Stimulated activated CD4-positive, alpha-beta T cell treated with anti-CD3 and anti-CD28 coated beads, Interleukin-2, amount 100 ng/mL, for 4 hours (primary cell): ENCODE data around the gene BRD7.

ENCODE experiments used
- DNase-seq: peaks from one replicate; pipeline ENCODE4 v3.0.0-alpha.2; 2020; ENCODE audit warnings: low read depth

The BRD7 gene

DNA sequence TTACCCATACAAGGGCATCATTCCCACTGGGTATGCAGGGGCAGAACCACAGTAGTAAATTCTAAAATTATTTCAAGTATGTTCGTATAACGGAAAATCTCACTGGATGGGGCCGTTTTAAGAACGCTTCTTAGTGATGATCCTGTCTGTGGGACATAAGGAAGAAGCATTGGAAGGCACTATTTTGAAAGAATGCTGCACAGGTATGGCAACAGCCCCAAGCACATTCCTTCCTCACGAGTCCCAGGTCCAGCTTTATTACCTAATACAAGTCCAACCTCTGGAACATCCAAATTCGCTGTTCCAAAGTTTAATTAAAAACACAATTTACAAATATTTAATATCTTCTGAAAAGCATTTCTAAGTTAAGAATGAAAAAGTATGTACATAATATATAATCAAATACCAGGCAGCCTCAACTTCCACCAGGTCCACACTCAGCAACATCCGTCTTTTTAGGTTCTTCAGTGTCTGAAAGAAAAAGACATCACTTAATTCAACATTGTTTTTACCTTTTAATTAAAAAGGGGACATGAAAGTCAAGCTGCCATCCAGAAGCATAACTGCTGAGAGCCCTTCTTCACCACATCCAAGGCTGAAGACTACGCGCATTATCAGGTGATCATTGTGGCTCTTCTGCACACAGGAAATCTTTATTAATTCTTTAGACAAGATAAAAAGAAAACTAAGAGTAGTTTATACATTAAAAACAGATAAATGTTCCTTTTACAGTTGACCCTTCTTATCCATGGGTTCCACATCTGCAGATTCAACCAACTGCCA, 49.8 kb downstream of the BRD7 start:
- no peak for DNase-seq

DNA sequence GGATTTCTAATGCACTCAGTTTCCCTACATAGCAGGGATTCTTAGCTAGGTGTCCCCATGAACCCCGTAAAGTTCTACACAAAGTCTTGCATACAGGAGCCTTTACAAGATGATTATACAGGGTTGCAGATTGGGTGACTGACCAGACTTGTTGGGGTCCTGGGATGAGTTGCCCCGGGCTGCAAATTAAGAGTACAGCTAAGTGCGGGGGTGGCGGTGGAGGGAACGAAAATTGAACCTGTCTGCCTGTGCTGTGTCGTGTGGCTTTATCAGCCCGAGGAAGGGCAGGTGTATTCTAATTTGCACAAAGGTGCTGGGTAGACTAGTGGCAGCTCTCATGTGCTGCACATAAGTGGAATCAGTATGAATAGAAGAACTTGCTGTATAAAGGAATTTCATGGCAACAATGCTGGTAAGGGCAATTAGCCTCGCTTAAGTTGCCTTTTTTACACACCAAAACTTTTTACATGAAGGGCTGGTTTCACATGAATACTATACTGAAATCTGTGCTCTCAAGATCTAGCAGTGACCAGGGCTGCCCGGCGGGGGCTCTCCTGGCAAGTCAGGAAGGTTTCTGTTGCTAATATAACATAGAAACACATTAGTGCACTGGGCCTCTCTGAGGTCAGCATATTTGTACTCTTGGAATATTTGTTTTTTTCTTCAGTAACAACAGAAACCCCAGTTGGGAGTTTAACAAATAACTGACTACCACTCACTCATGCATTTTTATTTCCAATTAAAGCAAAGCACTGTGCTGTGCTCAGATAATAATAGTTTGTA, 51.7 kb downstream of the BRD7 start:
- DNase-seq = no peak

DNA sequence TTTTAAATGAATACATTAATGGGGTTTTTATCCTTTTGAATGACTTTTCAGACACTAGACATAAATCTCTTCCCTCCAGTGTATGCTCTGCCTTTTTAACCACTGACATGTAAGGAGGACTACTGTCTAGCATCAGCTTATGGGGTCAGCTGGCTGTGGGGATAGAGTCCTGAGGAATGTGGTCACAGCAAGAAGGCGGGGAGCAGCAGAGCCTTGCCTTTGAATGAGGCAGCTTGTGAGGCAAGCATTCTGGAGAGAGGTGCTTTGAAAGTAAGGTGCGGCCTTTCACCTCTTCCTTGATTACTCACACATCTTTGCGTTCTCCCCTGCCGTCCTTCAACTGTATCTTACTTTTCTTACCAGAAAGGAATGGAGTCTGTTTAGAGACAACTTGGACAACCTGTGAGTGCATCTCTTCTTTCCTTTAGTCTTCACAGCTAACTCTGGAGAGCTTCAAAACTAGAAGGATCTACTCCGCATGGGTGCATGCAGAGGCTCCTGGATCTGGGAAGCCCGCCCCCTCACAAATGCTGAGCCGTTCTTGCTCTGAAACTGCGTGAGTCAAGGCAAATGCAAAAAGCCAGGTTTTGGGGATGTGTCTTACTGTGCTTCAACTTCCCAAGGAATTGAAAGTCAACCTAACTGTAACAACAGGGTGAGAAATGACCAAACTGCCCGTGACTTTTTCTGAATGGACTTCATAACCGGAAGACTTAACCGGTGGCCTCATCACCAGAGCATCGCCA, 52.5 kb downstream of the BRD7 start:
- DNase-seq = no peak

DNA sequence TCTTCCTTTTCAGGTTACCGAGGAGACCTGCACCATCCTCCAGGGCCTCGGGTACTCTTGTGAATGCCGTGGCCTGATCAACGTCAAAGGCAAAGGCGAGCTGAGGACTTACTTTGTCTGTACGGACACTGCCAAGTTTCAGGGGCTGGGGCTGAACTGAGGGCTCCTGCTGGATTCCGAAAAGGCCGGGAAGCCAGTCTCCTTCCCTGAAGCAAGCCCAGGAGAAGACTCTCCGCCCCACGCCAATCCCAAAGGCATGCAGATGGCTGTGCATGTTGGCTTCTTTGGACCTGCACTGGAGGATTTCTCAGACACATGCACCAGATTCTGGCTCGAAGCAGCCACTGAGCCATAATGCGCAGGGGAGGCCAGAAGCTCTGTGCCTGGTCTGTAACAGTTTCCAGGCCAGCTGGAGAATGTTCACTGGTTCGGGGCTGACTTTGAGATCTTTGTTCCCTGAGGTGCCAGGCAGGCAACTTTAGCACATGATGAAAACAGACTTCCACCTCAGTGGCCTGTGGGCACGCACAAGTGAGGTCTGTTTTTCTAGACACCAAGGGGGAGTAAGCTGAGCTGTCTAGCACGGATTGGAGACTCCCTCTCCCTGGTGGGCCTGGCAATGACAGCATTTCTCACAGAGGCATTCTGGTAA, 53.3 kb downstream of the BRD7 start:
- DNase-seq = no peak

- no peak for DNase-seq
Measured at GRCh38 chr16:50314665-50315064, 54.1 kb downstream of the BRD7 start.

DNA sequence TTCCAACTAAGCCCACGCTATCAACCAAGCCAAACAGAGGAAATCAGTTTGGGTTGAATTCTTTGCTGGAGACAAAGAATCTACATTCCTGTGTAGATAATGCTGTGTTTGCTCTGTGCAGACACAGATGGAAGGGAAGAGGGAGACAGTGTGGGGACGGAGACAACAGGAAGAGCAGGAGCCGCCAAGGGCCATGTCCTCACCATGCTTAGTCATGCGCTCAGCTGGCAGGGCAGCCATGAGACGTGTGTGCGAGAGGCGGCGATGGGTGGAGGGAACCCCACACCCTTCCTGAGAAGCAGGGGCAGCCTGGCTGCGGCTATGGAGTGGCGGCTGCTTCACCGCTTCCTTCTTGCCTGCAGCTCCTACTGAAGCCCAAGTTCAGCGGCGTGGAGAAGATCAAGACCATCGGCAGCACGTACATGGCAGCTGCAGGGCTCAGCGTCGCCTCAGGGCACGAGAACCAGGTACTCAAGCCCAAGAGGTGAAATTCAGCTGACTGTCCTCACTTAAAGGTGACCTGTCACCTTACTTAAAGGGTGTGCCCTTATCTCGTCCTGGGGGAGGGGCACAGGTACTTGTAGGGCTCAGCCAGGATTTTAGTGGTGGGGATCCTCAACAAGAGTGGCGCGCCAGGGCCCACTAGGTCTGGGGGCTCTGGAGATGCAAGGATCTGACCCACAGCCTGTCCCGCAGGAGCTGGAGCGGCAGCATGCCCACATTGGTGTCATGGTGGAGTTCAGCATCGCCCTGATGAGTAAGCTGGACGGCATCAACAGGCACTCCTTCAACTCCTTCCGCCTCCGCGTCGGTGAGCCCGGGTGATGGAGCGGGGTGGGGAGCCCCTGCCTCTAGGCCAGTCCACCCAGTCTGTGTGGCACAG, 55.0 kb downstream of the BRD7 start:
- DNase-seq = peak; percentile 31

GRCh38 chr16:50311891-50312501, 56.8 kb downstream of the BRD7 start:
- no peak for DNase-seq

- DNase-seq = no peak
Measured at GRCh38 chr16:50311134-50311528, 57.7 kb downstream of the BRD7 start.

- no peak for DNase-seq
Measured at GRCh38 chr16:50310308-50311133, 58.3 kb downstream of the BRD7 start.

DNA sequence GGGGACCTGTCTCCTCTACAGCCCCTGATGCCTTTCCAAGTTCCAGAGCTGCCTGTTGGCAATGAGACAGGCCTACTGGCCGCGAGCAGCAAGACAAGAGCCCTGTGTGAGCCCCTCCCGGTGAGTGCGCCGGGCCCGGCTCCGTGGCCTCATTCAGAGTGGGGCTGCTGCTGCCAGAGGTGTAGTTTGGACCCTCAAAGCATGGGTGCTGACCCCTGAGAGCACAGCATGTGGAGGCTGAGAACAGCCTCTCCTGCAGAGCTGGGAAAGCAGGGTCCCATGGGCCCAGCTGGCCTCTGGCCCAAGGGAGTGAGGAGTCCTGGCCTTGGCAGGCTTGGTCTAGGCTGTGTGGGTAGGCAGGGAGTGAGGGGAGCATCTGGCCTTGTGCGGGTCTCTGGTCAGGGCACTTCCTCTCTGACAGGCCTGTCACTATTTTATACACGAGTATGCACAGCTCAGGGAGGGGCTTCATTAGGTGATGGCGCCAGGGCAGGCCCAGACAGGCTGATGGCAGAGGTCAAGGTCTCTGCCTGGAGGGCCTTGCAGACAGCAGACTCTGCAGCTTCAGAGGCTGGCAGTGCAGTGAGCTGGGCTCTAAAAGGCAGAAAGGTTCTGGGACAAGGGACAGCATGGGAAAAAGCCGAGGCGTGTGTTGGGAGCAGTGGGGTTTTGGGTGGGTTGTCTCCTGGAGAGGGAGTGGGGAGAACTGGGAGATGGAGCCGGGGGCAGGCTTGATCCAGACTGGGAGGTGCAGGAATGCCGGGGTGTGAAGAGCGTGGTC, 59.1 kb downstream of the BRD7 start:
- no peak for DNase-seq

DNA sequence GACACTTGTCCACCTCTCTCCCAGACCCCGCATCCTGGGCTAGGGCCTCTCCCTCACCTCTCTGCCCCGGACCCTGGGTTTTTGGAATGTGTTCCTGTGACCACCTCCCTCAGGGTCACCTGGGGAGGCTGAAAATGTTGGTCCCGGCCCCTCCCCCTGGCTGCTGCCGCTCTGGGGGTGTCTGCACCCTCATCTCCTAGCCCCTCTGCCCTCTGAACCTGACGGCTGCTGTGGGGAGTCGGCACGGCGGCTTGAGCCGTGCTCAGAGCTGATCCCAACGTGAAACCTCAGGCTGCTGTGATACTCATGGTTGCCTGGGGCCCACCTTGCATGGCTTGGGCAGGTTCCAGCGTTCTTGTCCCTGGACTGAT, 59.6 kb downstream of the BRD7 start:
- no peak for DNase-seq

DNA sequence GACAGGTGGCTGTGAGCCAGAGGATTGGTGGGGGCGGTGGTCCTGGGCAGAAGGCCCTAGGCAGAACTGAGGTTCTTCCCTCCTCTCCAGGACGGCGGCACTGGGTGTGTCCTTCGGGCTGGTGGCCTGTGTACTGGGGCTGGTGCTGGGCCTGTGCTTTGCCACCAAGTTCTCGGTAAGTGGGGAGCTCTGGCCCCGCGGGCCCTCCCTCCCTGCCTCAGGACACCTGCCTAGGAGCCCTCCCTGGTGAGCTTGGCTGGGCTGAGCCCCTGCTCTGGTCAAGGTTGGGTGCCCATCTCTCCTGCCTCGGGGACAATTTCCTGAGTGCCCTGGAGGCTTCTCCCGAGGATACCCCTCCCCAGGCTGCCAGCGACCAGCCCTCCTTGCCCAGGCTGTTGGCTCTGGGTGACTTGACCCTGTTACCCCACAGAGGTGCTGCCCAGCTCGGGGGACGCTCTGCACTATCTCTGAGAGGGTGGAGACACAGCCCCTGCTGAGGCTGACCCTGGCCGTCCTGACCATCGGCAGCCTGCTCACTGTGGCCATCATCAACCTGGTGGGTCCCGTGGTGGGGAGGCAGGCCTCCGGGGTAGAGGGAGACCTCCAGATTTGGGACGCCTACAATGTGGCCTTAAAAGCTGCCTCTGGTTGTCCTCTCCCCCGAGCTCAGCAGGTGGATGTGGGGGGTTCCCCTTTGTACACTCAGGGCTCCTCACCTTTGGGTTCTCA, 60.4 kb downstream of the BRD7 start:
- DNase-seq = no peak

- DNase-seq = no peak
Measured at GRCh38 chr16:50306287-50306686, 62.5 kb downstream of the BRD7 start.

DNA sequence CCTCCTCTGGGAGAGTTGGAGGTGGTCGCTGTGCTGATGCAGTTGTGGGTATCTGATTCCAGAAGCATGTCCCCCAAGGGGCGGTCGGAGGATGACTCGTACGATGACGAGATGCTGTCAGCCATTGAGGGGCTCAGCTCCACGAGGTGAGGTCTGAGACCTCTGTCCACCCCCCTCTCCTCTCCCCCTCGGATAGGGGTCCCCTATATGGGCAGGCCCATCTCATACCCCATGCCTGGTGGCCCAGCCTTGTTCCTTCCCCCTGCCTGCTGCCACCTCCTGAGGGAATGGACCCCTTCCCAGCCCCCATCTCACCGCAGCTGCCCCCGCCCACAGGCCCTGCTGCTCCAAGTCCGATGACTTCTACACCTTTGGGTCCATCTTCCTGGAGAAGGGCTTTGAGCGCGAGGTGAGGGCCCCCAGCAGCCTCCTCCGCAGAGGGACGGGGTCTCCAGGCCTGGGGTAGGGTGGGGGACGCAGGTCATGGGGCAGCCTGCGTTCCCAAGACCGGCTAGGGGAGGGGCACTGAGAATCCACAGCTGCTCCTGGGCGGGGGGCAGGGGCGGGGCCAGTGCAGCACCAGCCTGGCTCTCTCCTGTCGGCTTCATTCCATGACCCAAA, 63.2 kb downstream of the BRD7 start:
- no peak for DNase-seq

DNA sequence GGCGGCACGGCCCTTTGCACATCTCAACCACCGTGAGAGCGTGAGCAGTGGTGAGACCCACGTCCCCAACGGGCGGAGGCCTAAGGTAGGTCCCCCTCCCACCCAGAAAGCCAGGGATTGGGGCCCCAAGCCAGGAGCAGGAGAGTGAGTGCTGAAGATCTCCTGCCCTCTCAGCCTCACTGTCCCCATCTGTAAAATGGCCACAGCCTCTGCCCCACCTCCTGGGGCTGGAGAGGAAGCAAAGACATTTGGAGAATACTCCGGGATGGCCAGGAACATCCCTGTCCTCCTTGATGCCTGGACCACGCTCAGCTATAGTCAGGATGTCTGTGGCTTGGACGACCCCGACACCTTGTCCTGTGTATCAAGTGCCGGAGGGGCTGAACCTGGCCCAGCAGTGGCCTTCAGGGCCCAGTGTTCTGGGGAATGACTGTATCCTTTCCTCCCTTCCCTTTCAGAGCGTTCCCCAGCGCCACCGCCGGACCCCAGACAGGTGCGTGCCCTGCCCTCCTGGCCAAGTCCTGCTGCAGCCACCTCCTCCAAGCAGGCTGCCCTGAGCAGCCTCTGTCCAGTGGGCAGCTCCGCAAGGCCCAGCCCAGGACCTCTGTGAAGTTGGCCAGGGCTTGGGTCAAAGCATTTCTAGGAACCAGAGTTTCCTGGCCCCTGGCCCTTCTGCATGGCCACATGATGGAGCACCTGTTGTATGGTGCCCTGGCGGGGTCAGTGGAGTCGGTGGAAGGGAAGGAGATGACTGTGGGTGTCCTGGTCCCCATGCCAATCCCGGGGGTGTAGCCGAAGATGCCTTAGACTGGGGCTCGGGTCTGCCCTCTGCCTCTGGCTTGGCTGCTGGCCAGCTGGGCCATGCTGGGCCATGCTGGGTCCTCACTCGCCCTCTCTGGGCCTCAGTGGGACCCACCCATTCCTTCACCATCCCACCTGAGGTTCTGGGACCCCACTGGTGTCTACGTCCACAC, 64.0 kb downstream of the BRD7 start:
- DNase-seq = no peak

GRCh38 chr16:50303605-50304466, 65.0 kb downstream of the BRD7 start:
- no peak for DNase-seq
